GM21619 (cell line): ENCODE measurements around the gene TAF4.

Experiments used
- ATAC-seq: cut with Tn5 transposase; IDR thresholded peaks from one replicate; pipeline ENCODE4 v1.9.1; 2021; ENCODE audit not compliant: unreplicated experiment

The TAF4 gene

GRCh38 chr20:62022575-62023139 is 43.0 kb downstream of the TAF4 start:
- ATAC-seq: no peak

DNA sequence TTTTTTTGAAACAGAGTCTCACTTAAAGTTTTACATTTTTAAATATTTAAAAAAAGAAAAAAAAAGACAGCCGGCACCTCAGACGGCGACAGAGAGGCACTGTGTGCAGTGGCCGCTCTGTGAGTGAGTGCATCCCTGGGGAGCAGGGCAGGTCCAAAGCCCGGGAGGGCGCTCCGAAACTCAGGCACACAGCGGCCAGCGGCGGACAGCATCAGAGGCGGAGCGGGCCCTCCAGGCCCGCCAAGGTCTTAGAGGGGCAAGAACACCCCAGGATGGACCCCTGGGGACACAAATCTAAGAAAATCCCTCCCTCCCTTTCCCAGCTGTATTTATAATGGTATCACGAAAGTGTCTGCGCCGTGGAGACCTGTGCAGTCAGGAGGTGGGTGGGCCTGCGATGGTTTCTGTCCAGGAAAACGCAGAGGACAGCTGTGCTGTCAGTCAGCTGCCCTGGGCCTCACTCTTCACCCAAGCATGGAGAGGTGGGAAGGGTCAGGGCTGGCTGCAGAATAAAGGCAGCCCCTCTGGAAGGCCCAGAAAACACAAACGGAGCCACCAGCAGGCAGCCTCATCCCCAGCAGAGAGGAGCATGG is 43.8 kb downstream of the TAF4 start:
- ATAC-seq: no peak

GRCh38 chr20:62020935-62021701 is 44.6 kb downstream of the TAF4 start:
- ATAC-seq: no peak

DNA sequence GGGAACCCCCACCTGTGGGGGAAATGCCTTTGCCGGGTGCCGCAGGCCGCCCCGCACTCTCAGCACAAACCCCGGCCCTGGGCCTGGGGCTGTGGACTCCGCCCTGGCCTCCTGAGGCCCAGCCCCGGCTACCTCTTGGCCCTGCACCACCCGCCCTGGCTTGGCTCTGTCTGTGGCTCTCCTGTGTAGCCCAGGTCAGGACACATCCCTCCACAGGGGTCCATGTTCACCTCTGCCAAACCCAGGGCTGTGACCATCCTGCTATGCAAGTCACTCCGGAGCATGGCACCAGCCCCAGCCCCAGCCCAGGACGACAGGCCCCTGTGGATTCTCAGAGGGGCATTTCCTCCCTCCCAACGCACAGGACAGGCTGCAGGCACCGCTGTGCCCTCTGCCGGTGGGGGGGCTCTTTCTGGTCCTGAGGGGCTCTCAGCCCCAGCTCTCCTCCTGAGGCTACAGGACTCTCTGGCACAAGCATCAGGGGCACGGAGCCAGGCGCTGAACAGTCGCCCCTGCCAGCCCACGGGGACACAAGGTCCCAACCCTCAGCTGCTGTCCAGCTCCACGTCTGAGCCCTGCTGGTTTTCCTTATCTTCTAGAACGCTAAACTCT is 45.7 kb downstream of the TAF4 start:
- ATAC-seq: no peak

- ATAC-seq: no peak
These were observed 46.4 kb downstream of the TAF4 start for GRCh38 chr20:62019144-62019805.

DNA sequence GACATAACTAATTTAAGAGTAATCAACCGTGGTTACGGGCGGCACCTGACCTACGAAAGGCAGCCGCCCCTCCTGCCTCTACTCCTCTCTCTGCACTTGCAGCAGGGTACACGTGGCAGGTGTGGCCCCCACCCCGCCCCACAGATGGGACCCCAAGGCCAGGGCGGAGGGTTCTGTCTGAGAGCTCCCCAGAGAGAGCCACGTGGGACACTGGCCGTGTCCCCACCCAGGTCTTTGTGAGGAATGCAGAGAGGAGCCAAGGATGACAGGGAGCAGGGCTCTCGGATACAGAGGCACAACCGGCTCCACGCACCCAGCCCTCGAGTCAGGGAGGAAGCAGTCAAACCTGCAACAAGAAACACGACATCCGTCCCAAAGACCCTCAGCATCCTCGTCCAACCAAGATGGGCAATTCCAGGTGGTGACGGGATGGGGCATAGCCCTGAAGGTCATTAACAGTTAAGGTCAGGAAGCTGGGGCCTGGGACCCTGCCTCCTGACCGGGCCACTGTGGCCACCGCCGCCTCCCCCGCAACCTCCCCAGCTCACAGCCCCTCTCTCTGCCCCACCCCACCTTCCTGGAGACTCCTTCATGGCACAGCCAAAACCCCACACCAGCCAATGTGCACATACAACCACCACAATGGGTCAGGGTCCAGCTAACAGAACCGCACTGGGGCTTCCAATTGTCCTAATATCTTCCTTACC is 47.1 kb downstream of the TAF4 start:
- ATAC-seq: no peak

DNA sequence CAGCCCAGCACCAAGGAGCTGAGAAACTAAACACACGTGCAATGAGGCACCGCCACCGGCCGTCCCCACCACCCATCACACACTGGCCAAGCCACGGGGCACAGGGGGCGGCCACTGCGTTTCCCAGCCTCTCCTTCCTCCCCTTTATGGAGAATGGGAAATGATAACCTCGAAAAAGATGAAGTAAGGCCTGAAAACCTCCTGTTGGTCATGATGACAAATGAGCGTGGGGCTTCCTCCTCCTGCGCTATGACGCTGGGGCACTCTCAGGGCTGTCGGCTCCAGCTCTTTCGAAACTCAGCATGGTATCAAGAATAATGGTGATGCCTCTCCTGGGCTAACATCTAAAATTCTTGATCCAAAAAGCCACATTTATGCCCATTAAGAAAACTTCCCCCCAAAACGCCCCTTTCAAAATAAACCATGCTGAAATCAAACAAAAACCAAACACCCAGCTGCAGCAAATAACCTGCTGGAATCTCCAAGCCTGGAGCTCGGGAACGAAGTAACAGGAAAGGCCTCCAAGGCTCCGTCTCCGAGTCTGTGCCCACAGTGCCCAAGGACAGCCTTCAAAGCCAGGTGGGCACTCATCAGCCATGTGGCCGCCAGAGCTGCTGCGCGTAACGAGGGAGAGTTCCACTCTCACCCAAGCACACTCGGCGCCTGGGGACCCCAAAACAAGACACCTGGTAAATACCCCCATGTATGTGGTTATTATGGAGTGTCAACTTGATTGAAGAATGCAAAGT is 50.0 kb downstream of the TAF4 start:
- ATAC-seq: no peak

DNA sequence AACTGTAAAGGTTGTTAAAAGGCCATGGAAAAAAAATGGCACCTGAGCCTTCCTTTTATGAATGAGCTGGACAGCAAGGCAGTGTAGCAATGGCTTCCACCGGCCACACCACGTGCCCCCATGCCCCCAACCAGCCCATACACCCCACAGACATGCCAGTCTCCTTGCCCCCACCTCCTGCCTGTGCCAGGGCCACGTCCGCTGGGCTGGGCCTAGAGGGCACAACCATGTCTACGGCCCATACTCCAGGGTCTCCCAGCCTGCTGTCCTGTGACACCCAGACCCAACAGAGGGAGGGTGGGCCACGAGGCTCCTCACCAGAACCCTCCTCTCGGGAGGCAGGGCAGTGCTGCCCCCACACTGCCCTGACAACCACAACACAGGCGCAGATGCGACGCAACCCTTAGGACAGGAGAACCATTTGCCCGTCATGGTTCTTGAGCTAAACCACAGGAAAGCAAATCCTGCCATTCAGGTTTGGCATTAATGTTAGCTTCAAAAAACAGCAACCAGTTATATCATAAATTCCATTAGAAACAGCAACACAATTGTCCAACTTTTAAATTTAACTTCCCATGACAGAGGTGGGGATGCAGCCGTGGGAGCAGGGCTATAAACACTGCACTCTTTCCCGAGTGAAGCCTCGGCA is 50.7 kb downstream of the TAF4 start:
- no peak for ATAC-seq

DNA sequence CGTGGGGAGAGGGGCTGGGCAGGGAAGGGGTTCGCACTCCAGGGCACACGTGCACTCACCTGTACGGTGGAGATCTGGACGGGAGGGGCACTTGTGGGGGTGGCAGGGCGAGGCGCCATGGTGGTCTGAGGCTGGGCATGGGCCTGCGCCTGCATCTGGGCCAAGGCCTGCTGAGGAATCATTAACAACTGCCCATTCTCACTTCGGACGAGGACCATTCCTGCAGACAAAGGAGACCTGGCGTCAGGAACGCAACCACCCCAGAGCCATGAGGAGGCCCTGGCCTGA is 51.2 kb downstream of the TAF4 start:
- ATAC-seq: no peak

DNA sequence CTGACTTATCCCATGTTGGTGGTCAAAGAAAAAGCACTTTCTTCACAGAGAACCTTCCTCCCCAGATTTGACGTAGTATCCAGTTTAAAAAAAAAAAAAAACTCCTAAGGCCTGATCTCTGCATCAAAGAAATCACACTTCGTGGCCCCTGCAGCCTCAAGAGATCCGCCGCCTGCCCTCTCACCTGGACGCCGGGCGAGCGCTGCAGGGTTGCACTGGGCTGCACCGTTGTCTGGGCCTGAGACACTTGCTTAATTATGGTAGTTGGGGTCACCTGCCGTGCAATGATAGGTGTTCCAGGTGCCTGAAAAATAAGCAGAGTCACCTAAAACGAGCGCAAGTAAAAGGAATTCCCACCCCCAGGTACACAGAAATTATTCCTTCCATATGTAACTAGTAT is 53.0 kb downstream of the TAF4 start:
- ATAC-seq: no peak

GRCh38 chr20:62011938-62012534 is 53.6 kb downstream of the TAF4 start:
- no peak for ATAC-seq

DNA sequence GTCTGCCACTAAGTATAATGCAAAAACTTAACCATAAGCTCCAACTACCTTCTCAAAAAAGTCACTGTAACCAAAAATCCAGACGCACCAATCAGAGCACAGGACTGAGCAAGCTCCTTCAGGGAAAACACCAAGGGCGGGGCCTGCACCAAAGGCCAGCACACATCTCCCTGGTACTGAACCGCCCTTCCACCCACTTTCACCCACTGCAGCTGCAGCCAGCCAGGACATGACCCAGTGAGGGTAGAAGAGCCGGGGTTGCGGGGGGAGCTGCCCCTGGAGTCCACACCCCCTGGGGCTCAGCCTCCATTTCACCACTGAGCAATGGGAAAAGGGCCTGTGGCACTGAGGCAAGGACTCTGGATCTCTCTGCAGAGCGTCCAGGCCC is 54.3 kb downstream of the TAF4 start:
- no peak for ATAC-seq

GRCh38 chr20:62010551-62011402 is 54.9 kb downstream of the TAF4 start:
- ATAC-seq: no peak

GRCh38 chr20:62009869-62010445 is 55.7 kb downstream of the TAF4 start:
- no peak for ATAC-seq

GRCh38 chr20:62009322-62009721 is 56.4 kb downstream of the TAF4 start:
- ATAC-seq: no peak

- no peak for ATAC-seq
These were observed 57.0 kb downstream of the TAF4 start for GRCh38 chr20:62008643-62009183.

DNA sequence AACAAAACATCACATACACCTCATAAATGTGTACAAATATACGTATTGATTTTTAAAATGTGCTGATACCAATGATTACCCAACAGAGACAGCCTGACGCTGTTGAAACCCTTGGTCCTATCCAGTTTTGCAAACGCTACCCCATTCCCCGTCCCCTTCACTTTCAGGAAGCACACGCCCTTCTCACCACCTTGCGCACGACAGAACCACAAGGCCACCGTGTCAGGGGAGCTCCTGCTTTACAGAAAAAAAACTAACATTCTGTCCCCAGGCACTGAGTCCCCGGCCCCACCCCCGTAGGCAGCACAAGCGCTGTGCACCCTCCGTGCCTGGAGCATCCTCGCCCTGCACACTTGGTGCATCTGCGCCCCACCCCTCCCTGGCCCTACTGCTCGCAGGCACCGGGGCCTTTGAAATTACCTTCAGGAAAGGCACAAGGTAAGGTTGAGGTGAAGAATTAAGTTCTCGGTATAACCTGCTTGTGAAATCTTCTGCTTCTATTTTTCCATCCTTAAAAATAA is 58.5 kb downstream of the TAF4 start:
- no peak for ATAC-seq

DNA sequence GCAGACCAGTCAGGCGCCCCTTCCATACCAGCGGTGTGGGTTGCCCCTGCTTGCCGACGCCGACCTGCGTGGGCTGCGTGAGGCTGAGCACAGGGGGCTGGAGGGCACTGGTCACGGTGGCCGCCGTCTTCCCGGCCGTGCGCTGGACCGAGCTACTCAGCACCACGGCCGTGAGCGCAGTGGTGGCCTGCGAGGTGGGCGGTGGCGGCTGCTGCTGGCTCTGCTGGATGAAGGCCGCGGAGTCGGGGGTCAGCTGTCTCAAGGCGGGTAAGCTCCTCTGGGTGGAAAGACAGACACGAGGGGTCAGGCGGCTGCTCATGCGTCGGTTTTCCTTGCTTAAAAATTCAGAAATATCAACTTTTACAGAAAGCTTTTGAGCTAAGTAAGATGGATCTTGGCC is 59.2 kb downstream of the TAF4 start:
- ATAC-seq: no peak
